Fibroblast of the aortic adventitia (primary cell): Measurements from ENCODE around the gene VIPR2. TPM values are rescaled to one million over a fixed set of nuclear protein-coding genes. Genes with fewer than 3 reads are reported as not detected.

Experiments
- DNase-seq: peaks from one replicate; pipeline ENCODE4 v3.0.0-alpha.2; 2010; ENCODE audit warnings: low read depth
- H3K4me3 ChIP-seq: 2 replicates; pipeline ENCODE4 v1.5.1; 2011; ENCODE audit warnings: low read depth, mild to moderate bottlenecking, control low read depth, low read length, moderate library complexity
- total RNA-seq: library from RNA; depleted of rRNA; stranded (reverse); fragments of >200 nt; gene quantifications from 2 replicates; pipeline ENCODE4 v1.2.3, GENCODE V29; 2012; ENCODE audit warnings: low replicate concordance
- TF ChIP-seq, protein P1 (sequence below): IDR thresholded peaks from 2 replicates; pipeline ENCODE4 v1.5.1; 2011; ENCODE audit warnings: mild to moderate bottlenecking, low read length, control low read depth, inconsistent platforms; ENCODE audit not compliant: insufficient read depth

Gene VIPR2
- total RNA-seq, 1 donor = not detected

DNA sequence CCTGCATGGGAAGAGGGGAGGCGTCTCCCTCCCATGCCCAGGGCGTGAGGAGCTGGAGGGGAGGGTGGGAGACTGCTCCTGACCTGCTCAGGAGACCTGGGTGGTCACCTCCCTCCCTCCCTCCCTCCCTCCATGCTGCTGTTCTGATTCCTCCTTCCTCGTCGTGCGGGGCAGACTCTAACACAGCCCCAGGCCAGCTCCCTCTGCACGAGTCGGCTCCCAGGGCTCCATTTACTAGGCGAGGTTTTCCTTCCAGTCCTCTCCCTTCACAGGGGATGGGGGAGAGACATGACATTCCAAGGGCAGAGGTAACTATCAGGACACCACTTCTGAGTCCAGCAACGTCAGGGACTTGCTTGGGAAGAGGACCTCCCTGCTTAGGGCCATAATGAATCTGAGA, 23.6 kb downstream of the VIPR2 start:
- TF ChIP-seq, protein P1, sequence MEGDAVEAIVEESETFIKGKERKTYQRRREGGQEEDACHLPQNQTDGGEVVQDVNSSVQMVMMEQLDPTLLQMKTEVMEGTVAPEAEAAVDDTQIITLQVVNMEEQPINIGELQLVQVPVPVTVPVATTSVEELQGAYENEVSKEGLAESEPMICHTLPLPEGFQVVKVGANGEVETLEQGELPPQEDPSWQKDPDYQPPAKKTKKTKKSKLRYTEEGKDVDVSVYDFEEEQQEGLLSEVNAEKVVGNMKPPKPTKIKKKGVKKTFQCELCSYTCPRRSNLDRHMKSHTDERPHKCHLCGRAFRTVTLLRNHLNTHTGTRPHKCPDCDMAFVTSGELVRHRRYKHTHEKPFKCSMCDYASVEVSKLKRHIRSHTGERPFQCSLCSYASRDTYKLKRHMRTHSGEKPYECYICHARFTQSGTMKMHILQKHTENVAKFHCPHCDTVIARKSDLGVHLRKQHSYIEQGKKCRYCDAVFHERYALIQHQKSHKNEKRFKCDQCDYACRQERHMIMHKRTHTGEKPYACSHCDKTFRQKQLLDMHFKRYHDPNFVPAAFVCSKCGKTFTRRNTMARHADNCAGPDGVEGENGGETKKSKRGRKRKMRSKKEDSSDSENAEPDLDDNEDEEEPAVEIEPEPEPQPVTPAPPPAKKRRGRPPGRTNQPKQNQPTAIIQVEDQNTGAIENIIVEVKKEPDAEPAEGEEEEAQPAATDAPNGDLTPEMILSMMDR = no peak

DNA sequence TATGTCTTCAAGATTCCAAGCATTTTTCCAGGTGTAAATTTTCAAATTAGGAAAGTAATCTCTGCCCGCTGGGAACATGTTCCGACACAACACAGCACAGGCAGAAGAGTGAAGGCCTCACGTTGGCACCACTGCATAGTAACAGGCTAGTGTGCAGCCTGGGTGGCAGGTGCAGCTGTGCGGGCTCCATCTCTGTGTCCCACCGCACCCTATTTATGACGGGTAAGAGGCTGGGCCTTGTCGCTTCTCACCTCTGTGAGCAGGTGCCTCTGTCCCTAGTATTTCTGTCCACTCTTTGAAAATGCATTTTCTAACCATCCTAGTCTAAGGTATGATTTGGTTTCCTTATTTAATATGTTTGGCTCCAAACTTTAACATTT, 24.1 kb downstream of the VIPR2 start:
- H3K4me3 ChIP-seq = no peak overlapping the region
- DNase-seq = no peak
- TF ChIP-seq, protein P1 = no peak

More for the DNA sequence above, 23.6 kb downstream of the VIPR2 start:
- no peak overlapping the region for H3K4me3 ChIP-seq
- no peak for DNase-seq

DNA sequence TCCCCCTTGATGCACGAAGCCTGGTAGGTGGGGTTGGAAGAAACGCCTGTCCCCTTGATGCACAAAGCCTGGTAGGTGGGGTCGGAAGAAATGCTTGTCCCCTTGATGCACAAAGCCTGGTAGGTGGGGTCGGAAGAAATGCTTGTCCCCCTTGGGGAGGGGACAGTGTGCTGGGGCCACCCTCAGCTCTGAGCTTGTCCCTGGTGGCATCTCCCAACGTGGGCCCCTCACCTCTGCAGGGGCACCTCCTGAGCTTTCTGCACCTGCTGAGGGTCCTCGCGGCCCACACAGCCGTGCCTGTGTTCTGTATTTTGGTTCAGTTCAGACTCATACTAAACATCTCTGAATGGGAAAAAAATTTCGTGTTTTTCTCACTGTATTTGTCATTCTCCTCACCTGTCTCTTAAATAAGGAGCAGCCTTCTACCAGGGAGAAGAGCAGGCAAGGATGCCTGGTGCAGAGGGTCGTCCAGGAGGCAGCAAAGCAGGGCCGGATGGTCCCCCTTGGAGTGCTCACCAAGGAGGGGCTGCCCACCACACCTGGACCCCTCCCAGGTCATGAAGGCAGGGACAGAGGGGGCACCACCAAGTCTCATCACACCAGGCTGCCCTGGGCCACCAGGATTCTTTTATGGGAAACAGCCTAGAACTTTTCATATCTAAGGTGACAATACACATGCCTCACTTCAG, 24.7 kb downstream of the VIPR2 start:
- DNase-seq = no peak
- H3K4me3 ChIP-seq = no peak overlapping the region
- TF ChIP-seq, protein P1 = no peak

DNA sequence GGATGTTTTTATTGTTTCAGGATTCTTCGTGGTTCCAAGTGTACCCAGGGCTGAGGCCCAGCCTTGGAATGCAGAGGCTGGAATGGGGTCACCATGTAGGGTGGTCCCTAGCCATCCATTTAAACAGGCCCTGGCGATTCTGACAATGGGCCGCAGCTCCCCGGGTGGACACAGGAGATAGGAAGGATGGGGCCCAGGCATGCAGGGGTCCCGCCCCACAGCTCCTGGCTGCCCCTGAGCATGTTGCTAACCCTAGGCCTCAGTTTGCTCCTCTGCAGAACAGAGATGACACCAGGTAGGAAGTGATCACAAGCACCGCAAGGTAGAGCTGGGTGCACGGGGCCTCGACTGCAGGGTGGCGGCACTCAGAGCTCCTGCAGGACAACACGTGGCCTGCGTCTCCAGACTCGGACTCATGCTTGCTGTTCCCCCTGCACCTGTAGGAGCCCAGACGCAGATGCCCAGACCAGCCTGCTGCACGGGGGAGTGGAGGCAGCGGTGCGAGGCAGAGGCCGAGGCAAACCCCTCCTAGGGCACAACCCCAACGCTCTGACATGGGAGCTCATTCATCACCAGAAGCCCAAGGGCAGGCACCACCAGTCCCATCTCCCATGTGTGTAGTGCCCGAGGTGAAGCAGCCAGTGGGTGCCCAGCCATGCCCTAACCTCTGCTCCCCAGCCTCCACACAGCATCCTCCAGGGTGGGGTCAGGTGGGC, 25.5 kb downstream of the VIPR2 start:
- no peak overlapping the region for H3K4me3 ChIP-seq
- TF ChIP-seq, protein P1 = no peak
- DNase-seq = no peak

DNA sequence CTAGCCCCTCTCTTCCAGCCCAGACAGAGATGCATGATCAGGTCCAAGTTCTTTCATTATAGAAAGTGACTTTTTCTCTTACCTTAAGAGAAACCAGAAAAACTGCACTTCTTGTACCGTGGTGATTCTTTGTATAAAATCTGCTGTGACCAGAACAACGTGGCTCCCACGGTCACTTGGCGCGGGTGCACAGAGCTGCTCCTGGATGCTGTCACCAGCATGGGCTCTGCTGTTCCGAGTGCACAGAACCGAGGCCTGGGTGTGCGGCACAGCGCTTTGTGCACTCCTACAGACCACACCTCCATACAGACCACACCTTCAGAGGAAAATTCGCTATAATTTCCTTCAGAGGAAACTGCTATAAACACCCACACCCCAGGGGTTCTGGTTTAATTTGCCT, 26.0 kb downstream of the VIPR2 start:
- H3K4me3 ChIP-seq = no peak overlapping the region
- DNase-seq = no peak
- TF ChIP-seq, protein P1 = no peak

DNA sequence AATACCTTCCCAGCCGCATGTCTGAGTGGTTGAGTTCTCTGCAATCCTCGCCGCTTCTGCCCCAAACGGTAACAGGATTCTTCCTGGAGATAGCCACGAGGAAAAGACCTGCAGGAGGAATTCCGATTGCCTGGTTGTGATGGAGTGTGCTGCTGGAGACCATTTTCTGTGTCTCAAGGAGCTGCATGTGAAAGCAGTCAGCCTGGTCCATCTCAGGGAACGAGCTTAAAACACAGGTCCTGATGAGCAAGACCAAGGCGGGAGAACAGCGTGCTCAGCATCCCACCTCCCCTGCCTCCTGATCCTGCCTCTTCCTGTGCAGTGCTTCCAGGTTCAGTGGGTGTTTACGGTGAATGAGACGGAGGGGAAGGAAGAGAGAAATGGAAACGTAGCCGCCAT, 26.5 kb downstream of the VIPR2 start:
- no peak for DNase-seq
- no peak overlapping the region for H3K4me3 ChIP-seq
- TF ChIP-seq, protein P1 = no peak
